NCI-H524 treated with DMSO at 0.1 percent for 48 hours (cell line): ENCODE measurements around the gene FARP2.

Source experiments
- DNase-seq: peaks from one replicate; lab custom pipeline; 2025; lab: John Stamatoyannopoulos, UW

The FARP2 gene

GRCh38 chr2:241485172-241485911 is 129.3 kb downstream of the FARP2 start:
- DNase-seq: no peak

- no peak for DNase-seq
Measured at GRCh38 chr2:241489088-241489487, 133.0 kb downstream of the FARP2 start.

- no peak for DNase-seq
Measured at GRCh38 chr2:241489733-241490680, 133.9 kb downstream of the FARP2 start.

GRCh38 chr2:241490825-241491506 is 134.9 kb downstream of the FARP2 start:
- no peak for DNase-seq

- no peak for DNase-seq
Measured at GRCh38 chr2:241491549-241492173, 135.6 kb downstream of the FARP2 start.

- no peak for DNase-seq
Measured at GRCh38 chr2:241492174-241492565, 136.1 kb downstream of the FARP2 start.

- no peak for DNase-seq
Measured at GRCh38 chr2:241493092-241493491, 137.0 kb downstream of the FARP2 start.

- no peak for DNase-seq
Measured at GRCh38 chr2:241494311-241494908, 138.3 kb downstream of the FARP2 start.

- DNase-seq: no peak
Measured at GRCh38 chr2:241495172-241496002, 139.3 kb downstream of the FARP2 start.

GRCh38 chr2:241496003-241496707 is 140.1 kb downstream of the FARP2 start:
- DNase-seq: no peak

GRCh38 chr2:241496904-241497877 is 141.1 kb downstream of the FARP2 start:
- no peak for DNase-seq

- DNase-seq: no peak
Measured at GRCh38 chr2:241498115-241499070, 142.3 kb downstream of the FARP2 start.

- DNase-seq: no peak
Measured at GRCh38 chr2:241499146-241499965, 143.3 kb downstream of the FARP2 start.

- DNase-seq: no peak
Measured at GRCh38 chr2:241500016-241500415, 143.9 kb downstream of the FARP2 start.

- DNase-seq: no peak
Measured at GRCh38 chr2:241500431-241500975, 144.4 kb downstream of the FARP2 start.

- no peak for DNase-seq
Measured at GRCh38 chr2:241501099-241501541, 145.0 kb downstream of the FARP2 start.
